ENCODE results near the gene SYT1.

- no peak for TF ChIP-seq POLR2A (IDR thresholded peaks at IDR 0.05)
- peak in 7 of 11 experiments; percentile 15 to 61 (median 30) for TF ChIP-seq CTCF (IDR thresholded peaks at IDR 0.05 in 8 of 11, conservative IDR thresholded peaks at IDR 0.05 in 3 of 11)
These were observed 543.4 kb downstream of the SYT1 start for GRCh38 chr12:79407671-79408622.
